Activated CD4-positive, alpha-beta T cell treated with anti-CD3 and anti-CD28 coated beads for 36 hours (primary cell): ENCODE measurements around the gene CHTF18. TPM values are rescaled to one million over a fixed set of nuclear protein-coding genes. Genes with fewer than 3 reads are reported as not detected.

Experiments used
- microRNA-seq: library from miRNA; unstranded; fragments of <30 nt; microRNA quantifications from one replicate; pipeline ENCODE4 v1.2.0, GENCODE V29; 2021; ENCODE audit warnings: borderline replicate concordance
- total RNA-seq, 2 experiments: library from RNA; stranded (reverse); gene quantifications; one replicate each; pipeline ENCODE4 v1.2.3, GENCODE V29; 2021

Gene CHTF18
- total RNA-seq, 2 experiments from 2014 or later, result 82.2 to 105 TPM

Small RNAs within 50 kb of the gene (microRNA-seq; reads per million reads assigned to microRNA genes)
- not detected for gene MIR662

Other genes with a start within 250 kb of the CHTF18 start
- gene PRR35, start 228.2 kb upstream of the CHTF18 start, total RNA-seq, result not detected
- gene NHLRC4, start 221.6 kb upstream of the CHTF18 start, total RNA-seq, result under 1 TPM; 0.19 to 0.87 TPM
- 10 to 100 TPM; 24.2 to 24.7 TPM for gene PIGQ, start 218.7 kb upstream of the CHTF18 start, total RNA-seq
- gene RAB40C, start 198.6 kb upstream of the CHTF18 start, total RNA-seq, result 1 to 10 TPM; 8.9 to 9.6 TPM
- gene WFIKKN1, start 157.6 kb upstream of the CHTF18 start, total RNA-seq, result 1 to 10 TPM in 1 of 2 experiments, under 1 TPM in 1; 0.74 to 1.1 TPM
- gene METTL26, start 152.3 kb upstream of the CHTF18 start, total RNA-seq, result 100 to 1,000 TPM; 116 to 127 TPM
- 10 to 100 TPM; 28.5 to 44.0 TPM for gene MCRIP2, start 146.8 kb upstream of the CHTF18 start, total RNA-seq
- 10 to 100 TPM; 43.6 to 55.9 TPM for gene WDR90, start 139.3 kb upstream of the CHTF18 start, total RNA-seq
- gene RHOT2, start 120.5 kb upstream of the CHTF18 start, total RNA-seq, result 100 to 1,000 TPM; 123 to 130 TPM
- gene RHBDL1, start 112.9 kb upstream of the CHTF18 start, total RNA-seq, result under 1 TPM; 0.40 to 0.59 TPM
- 10 to 100 TPM; 61.1 to 67.0 TPM for gene STUB1, start 108.2 kb upstream of the CHTF18 start, total RNA-seq
- 10 to 100 TPM; 26.1 to 31.4 TPM for gene JMJD8, start 104.3 kb upstream of the CHTF18 start, total RNA-seq
- 10 to 100 TPM; 18.4 to 23.1 TPM for gene WDR24, start 98.2 kb upstream of the CHTF18 start, total RNA-seq
- 1 to 10 TPM; 6.1 to 6.8 TPM for gene FBXL16, start 82.8 kb upstream of the CHTF18 start, total RNA-seq
- 10 to 100 TPM; 11.1 to 13.3 TPM for gene METRN, start 73.5 kb upstream of the CHTF18 start, total RNA-seq
- 10 to 100 TPM; 13.3 to 27.0 TPM for gene ANTKMT, start 67.5 kb upstream of the CHTF18 start, total RNA-seq
- 1 to 10 TPM; 1.8 to 2.4 TPM for gene CCDC78, start 62.2 kb upstream of the CHTF18 start, total RNA-seq
- 10 to 100 TPM; 10.0 to 11.7 TPM for gene HAGHL, start 61.5 kb upstream of the CHTF18 start, total RNA-seq
- gene CIAO3, start 47.6 kb upstream of the CHTF18 start, total RNA-seq, result 10 to 100 TPM; 28.3 to 31.9 TPM
- not detected for gene MSLN, start 27.9 kb upstream of the CHTF18 start, total RNA-seq
- 10 to 100 TPM; 16.3 to 17.5 TPM for gene RPUSD1, start 239 bp upstream of the CHTF18 start, total RNA-seq
- not detected for gene GNG13, start 12.1 kb downstream of the CHTF18 start, total RNA-seq
- 10 to 100 TPM in 1 of 2 experiments, 1 to 10 TPM in 1; 9.5 to 12.2 TPM for gene LMF1, start 182.4 kb downstream of the CHTF18 start, total RNA-seq
- gene SOX8, start 193.2 kb downstream of the CHTF18 start, total RNA-seq, result 1 to 10 TPM; 1.4 to 1.6 TPM